Fibroblast of skin of scalp (primary cell): ENCODE measurements around the gene TRIO.
A peak's percentile ranks its signal among the peaks of the same experiment; 100 is the strongest.

Experiments
- DNase-seq: peaks from one replicate; pipeline ENCODE4 v3.0.0-alpha.2; 2013

TRIO gene

GRCh38 chr5:14148483-14148882 is 5.3 kb downstream of the TRIO start:
- DNase-seq, result no peak

- no peak for DNase-seq
Measured at GRCh38 chr5:14148890-14149671, 5.9 kb downstream of the TRIO start.

GRCh38 chr5:14149672-14150274 is 6.6 kb downstream of the TRIO start:
- no peak for DNase-seq

- no peak for DNase-seq
Measured at GRCh38 chr5:14151416-14151815, 8.3 kb downstream of the TRIO start.

- DNase-seq, result no peak
Measured at GRCh38 chr5:14153071-14153864, 10.1 kb downstream of the TRIO start.

GRCh38 chr5:14153932-14154731 is 11.0 kb downstream of the TRIO start:
- peak; percentile 82 for DNase-seq

- DNase-seq, result no peak
Measured at GRCh38 chr5:14155075-14155474, 11.9 kb downstream of the TRIO start.

- no peak for DNase-seq
Measured at GRCh38 chr5:14155739-14156138, 12.6 kb downstream of the TRIO start.

- no peak for DNase-seq
Measured at GRCh38 chr5:14156290-14156649, 13.1 kb downstream of the TRIO start.

- DNase-seq, result peak; percentile 98
Measured at GRCh38 chr5:14156650-14157492, 13.7 kb downstream of the TRIO start.

GRCh38 chr5:14157493-14157782 is 14.3 kb downstream of the TRIO start:
- no peak for DNase-seq

GRCh38 chr5:14158890-14159666 is 15.9 kb downstream of the TRIO start:
- DNase-seq, result no peak

- DNase-seq, result no peak
Measured at GRCh38 chr5:14161825-14162556, 18.8 kb downstream of the TRIO start.

GRCh38 chr5:14164164-14165163 is 21.3 kb downstream of the TRIO start:
- DNase-seq, result no peak

GRCh38 chr5:14165375-14166106 is 22.4 kb downstream of the TRIO start:
- peak; percentile 62 for DNase-seq

GRCh38 chr5:14166437-14166836 is 23.3 kb downstream of the TRIO start:
- no peak for DNase-seq

GRCh38 chr5:14167211-14167845 is 24.2 kb downstream of the TRIO start:
- DNase-seq, result no peak
